ENCODE data around the gene THSD4.

DNA sequence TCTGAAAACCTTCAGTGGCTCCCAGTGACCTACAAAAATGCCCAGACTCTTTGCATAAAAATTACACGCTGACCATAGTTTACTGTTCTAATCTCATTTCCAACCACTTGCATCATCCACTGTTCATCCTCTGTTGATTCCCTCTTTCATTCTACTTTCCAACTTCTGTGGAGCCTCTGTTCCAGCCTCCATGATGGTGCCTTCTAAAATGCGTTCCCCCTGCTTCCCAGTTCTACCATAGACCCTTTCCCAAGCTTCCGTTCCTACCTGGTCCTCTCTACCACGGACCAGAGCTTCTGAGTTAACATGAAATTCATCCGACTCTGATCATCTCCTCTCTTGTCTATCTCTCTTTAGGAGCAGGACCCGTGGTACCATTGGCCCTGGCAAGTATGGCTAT is 127.0 kb downstream of the THSD4 start:
- TF ChIP-seq, protein P1, sequence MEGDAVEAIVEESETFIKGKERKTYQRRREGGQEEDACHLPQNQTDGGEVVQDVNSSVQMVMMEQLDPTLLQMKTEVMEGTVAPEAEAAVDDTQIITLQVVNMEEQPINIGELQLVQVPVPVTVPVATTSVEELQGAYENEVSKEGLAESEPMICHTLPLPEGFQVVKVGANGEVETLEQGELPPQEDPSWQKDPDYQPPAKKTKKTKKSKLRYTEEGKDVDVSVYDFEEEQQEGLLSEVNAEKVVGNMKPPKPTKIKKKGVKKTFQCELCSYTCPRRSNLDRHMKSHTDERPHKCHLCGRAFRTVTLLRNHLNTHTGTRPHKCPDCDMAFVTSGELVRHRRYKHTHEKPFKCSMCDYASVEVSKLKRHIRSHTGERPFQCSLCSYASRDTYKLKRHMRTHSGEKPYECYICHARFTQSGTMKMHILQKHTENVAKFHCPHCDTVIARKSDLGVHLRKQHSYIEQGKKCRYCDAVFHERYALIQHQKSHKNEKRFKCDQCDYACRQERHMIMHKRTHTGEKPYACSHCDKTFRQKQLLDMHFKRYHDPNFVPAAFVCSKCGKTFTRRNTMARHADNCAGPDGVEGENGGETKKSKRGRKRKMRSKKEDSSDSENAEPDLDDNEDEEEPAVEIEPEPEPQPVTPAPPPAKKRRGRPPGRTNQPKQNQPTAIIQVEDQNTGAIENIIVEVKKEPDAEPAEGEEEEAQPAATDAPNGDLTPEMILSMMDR (conservative IDR thresholded peaks at IDR 0.05; ENCODE audit: low read depth, low read length): no peak
- no peak for TF ChIP-seq MAZ (IDR thresholded peaks at IDR 0.05; ENCODE audit: borderline replicate concordance, low read depth, low read length)
- no peak for TF ChIP-seq RAD21 (IDR thresholded peaks at IDR 0.05; ENCODE audit: low read length)
- TF ChIP-seq, protein P2, sequence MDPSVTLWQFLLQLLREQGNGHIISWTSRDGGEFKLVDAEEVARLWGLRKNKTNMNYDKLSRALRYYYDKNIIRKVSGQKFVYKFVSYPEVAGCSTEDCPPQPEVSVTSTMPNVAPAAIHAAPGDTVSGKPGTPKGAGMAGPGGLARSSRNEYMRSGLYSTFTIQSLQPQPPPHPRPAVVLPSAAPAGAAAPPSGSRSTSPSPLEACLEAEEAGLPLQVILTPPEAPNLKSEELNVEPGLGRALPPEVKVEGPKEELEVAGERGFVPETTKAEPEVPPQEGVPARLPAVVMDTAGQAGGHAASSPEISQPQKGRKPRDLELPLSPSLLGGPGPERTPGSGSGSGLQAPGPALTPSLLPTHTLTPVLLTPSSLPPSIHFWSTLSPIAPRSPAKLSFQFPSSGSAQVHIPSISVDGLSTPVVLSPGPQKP (IDR thresholded peaks at IDR 0.05; ENCODE audit: borderline replicate concordance, low read depth, low read length): no peak
- peak; percentile 16; the same call in 1 of the 2 replicates for TF ChIP-seq CEBPB (IDR thresholded peaks at IDR 0.05; ENCODE audit: low read depth, low read length)
- TF ChIP-seq POLR2A (IDR thresholded peaks at IDR 0.05; ENCODE audit: low read depth, low read length): no peak
- no peak for TF ChIP-seq RCOR1 (IDR thresholded peaks at IDR 0.05; ENCODE audit: insufficient replicate concordance, low read length)
- TF ChIP-seq, protein P3, sequence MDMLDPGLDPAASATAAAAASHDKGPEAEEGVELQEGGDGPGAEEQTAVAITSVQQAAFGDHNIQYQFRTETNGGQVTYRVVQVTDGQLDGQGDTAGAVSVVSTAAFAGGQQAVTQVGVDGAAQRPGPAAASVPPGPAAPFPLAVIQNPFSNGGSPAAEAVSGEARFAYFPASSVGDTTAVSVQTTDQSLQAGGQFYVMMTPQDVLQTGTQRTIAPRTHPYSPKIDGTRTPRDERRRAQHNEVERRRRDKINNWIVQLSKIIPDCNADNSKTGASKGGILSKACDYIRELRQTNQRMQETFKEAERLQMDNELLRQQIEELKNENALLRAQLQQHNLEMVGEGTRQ (IDR thresholded peaks at IDR 0.05; ENCODE audit: low read depth, low read length): no peak
- no peak for TF ChIP-seq SMC3 (IDR thresholded peaks at IDR 0.05; ENCODE audit: low read depth, low read length)
- no peak for TF ChIP-seq MAFK (IDR thresholded peaks at IDR 0.05; ENCODE audit: low read depth, low read length)
- TF ChIP-seq MXI1 (IDR thresholded peaks at IDR 0.05; ENCODE audit: borderline replicate concordance, low read depth, low read length): no peak
- no peak for TF ChIP-seq RFX5 (IDR thresholded peaks at IDR 0.05; ENCODE audit: low read depth, low read length)
- TF ChIP-seq BHLHE40 (IDR thresholded peaks at IDR 0.05; ENCODE audit: low read depth, low read length): no peak

Measured in IMR-90 (cell line).